HG03095 (cell line): ENCODE data around the gene SEC31B.

ENCODE experiments used
- ATAC-seq: cut with Tn5 transposase; IDR thresholded peaks from one replicate; pipeline ENCODE4 v1.9.1; 2021; ENCODE audit warnings: moderate library complexity; ENCODE audit not compliant: unreplicated experiment

SEC31B gene

GRCh38 chr10:100519311-100520051 lies at the start of gene SEC31B:
SEC31B (minus strand) TSS chr10:100519861; CDS start chr10:100516952, 2,909 bp downstream.
- ATAC-seq: no peak

DNA sequence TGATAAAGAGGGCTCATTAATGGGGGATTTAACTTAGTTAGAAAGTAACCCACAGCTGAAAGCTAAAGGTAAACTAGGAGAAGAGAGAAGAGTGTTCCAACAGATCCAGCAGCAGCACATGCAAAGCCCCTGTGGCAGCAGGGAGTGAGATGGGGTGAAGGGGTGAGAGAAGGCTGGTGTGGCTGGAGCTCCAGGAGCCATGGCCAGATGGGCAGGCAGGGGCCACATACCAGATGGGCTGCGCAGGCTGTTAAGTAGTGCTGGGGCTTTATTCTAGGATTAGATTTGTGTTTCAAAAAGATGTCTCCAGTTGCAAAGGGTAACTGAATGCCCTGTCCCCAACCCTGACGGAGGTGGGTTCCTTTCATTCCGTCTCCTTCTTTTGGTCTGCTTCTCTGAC lies 49.3 kb upstream of the SEC31B start:
- ATAC-seq: no peak

- ATAC-seq: no peak
Observed at GRCh38 chr10:100567826-100568225, 48.2 kb upstream of the SEC31B start.

DNA sequence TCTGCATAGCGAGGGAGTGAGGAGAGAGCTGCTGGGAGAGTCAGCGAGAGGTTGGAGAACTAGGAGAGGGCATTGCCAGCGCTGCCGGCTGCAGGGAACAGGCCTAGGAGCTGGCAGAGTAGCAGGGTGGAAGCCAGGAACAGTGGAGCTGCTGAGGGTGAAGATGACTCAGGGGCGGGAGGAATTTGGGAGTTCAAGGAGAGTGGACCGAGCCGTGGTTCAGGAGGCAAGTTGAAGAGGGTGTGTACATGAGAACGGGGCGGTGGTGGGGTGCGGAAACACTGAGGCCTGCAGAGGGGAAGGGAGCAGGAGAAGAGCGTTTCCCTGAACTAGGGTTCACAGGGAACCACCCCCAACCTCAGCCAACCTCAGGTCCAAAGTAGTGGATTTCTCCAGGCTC lies 47.6 kb upstream of the SEC31B start:
- ATAC-seq: no peak

GRCh38 chr10:100566561-100566960 lies 46.9 kb upstream of the SEC31B start:
- ATAC-seq: no peak

GRCh38 chr10:100565206-100565985 lies 45.7 kb upstream of the SEC31B start:
- ATAC-seq: no peak

DNA sequence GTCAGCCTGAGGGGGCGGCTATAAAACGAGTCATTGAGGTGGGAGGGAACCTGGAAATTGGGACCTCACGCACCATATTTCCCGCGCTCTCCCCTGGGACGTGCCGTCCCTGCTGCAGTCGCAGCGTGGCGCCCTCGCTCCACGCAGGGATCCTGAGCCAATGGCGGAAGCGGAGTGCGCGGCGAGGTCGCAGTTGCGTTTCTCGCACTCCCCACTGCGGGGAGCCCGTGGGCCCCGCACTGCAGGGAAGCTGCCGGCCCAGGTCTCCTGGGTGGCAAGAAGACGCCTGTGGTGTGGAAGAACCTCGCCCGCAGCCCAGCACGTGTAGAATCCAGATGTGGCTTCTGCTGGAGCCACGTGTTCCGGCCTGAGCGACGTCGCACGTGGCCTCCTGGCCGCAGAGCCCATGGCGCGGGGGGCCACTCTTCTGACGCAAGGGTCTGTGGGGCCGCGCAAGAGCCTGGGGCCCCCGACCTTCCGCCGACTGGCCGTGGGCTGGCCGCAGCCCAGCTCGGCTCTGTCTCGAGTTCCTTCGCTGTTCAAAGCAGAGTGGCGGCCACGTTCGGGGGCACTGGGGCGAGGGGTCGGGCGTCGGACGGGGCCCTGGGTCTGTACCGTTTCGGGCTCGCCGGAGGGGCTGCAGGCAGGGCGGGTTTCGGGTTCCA lies 42.5 kb upstream of the SEC31B start:
- ATAC-seq: peak; percentile 73

DNA sequence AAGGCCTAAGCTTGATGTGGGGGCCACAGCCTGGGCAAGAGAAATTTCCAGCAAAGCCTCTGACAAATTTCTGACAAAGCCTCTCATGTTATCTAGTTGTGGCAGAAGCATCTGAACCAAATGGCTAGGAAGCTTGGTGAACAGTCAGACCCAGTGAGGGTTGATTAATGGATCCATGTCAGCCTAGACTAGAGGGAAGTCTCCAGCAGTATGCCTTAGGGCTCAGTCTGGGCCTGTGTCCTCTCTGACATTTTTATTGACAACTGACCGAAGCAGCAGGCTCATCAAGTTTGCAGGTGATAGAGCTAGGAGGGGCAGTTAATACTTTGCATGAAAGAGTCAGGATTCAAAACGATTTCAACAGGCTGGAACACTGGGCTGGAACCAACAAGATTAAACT lies 41.3 kb upstream of the SEC31B start:
- ATAC-seq: no peak

GRCh38 chr10:100560248-100560647 lies 40.6 kb upstream of the SEC31B start:
- no peak for ATAC-seq

- no peak for ATAC-seq
Observed at GRCh38 chr10:100554902-100555301, 35.2 kb upstream of the SEC31B start.

DNA sequence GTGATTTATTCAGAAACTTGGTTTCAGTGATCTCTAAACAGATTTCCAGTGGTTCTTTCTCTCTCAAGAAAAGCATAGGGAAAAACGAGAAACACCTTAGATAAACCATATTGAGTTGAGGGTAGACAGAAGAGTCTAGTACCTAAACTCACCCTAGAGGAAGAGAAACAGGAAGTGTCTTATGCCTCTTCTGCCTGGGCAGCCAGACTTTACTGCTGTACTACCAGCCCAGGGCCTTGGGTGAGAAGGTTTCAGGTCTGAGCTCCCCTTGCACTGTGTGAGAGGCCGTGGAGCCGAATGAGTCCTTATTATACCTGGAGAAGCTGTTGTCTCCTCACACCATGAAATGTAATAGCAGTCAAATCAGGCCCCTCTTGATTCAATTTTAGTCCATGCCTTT lies 34.3 kb upstream of the SEC31B start:
- no peak for ATAC-seq

- ATAC-seq: no peak
Observed at GRCh38 chr10:100551738-100552137, 32.1 kb upstream of the SEC31B start.

GRCh38 chr10:100551196-100551595 lies 31.5 kb upstream of the SEC31B start:
- no peak for ATAC-seq

DNA sequence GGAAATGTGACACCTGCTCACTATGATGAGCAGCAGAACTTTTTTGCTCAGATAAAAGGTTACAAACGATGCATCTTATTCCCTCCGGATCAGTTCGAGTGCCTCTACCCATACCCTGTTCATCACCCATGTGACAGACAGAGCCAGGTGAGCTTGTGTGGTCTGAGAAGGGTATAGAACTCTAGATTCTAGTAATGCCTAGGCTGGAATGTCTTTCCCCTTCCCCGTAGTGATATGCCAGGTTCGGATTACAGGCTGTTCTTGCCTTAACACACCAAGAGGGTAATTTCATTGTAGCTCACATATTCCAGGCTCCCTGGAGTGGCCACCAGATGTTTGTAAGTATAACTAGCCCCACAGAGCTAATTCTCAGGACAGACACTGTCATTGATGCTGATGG lies 25.3 kb upstream of the SEC31B start:
- no peak for ATAC-seq

DNA sequence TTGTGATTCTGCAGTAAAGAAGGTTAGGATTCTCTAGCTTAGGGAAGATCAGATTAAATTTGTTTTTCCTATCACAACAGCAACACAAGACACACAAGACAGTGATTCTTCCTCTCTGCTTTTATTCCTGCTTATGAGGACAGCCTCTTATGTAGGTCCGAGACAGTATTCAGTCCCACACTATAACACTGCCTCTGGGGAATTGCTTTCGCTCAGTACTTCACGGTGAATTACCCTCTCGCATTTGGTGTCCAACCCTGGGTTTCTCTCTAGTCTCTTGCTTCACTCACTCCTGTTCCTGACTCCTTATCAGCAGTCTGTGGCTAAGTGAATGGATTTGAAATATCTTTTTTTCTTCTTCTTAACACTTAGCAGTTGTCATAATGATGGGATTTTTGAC lies 17.8 kb upstream of the SEC31B start:
- ATAC-seq: no peak

DNA sequence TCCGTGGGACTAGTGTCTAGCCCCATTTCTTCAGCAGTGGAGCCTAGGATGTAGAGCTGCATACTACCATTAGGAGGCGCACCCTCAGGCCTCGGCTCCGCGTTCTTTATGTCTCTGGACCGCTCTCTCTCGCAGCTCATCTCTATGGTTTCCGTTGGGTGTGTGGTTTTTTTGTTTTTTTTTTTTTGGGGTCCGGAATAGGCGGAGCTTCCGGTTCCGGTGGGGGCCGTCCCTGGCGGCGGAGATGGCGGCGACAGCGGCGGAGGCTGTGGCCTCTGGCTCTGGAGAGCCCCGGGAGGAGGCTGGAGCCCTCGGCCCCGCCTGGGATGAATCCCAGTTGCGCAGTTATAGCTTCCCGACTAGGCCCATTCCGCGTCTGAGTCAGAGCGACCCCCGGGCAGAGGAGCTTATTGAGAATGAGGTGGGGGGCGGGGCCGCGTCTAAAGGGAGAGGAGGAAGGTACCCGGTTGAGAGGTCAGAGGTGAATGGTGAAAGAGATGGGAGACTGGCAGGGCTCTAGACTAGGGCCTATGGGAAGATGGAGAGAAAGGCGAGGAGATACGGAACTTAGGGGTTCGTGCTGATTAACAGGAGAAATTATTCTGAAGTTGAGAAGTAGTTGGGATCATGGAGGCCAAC lies 16.2 kb upstream of the SEC31B start, which contains the start of gene HIF1AN:
TSS of gene HIF1AN (plus strand) at position 229 of the 639 bp plus-strand sequence. CDS start at position 245, 16 bp downstream.
- peak; percentile 95 for ATAC-seq

- ATAC-seq: no peak
Observed at GRCh38 chr10:100535338-100535714, 15.7 kb upstream of the SEC31B start.

GRCh38 chr10:100534726-100535125 lies 15.1 kb upstream of the SEC31B start:
- ATAC-seq: no peak

- ATAC-seq: no peak
Observed at GRCh38 chr10:100531761-100532160, 12.1 kb upstream of the SEC31B start.

DNA sequence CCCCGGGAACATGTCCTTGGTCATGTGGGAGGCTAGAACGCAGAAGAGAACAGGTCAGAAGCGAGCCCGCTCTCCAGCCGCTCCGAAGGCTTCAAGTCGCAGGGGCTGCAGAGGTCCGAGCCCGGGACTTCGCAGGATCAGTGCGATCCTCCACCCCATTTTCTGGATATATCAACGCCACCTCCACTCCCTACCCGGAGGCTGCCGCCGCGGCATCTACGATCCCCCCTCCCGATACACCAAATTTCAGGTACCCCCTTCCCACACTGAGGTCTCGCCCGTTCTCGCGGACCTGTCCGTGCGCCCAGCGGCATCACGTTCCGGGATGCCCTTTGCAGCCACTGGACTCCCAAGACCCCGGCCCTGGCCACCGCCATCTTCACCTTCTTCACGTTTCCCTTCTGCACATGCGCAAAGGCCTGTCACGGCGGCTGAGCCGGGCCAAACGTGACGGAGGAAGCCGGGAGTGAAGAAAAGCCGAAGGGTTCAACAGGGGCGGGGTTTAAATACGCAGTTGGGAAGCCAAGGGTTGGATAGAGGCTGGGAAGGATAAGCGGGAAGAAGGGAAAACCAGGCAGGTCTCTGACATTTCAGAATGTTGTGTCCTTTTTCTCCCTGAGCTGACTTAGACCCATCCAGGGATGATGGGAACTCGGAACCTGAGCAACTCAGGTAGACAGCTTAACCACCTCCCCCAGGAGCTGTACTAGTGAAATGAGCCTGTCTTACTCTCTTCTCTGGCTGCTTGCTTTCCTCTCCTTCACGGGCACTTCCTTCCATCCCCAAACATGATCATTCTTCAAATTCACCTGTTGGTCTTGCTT lies 10.0 kb upstream of the SEC31B start, which contains the start of gene NDUFB8:
TSS of gene NDUFB8 (minus strand) at position 397 of the 824 bp plus-strand sequence. CDS start at position 377, 20 bp downstream.
- peak; percentile 50 for ATAC-seq
